Psoas muscle (tissue), 8 donors: ENCODE results near the gene LSG1. TPM values are rescaled to one million over a fixed set of nuclear protein-coding genes. Genes with fewer than 3 reads are reported as not detected.

Source experiments
- ATAC-seq, 4 donors: fragments of 200-7000 bp; cut with Tn5 transposase; one replicate each; pipeline ENCODE4 v1.9.1; 2020; ENCODE audit warnings: moderate library complexity in 3 of 4, mild to moderate bottlenecking in 2 of 4
- DNase-seq, 2 donors: peaks; one replicate each; pipeline ENCODE4 v3.0.0-alpha.2; 2020
- H3K27ac ChIP-seq: fragments of 200-600 bp; one replicate; pipeline ENCODE4 v1.8.0; 2022
- H3K27me3 ChIP-seq, 3 donors: fragments of 200-600 bp in 1 of 3; one replicate each; pipeline versions ENCODE4 v1.6.1 to v1.8.0; 2013 to 2022; ENCODE audit warnings: low read length in 2 of 3, mild to moderate bottlenecking in 2 of 3, moderate library complexity in 1 of 3; ENCODE audit not compliant: insufficient read depth in 3 of 3
- H3K36me3 ChIP-seq, 2 donors: fragments of 200-600 bp in 1 of 2; one replicate each; pipeline versions ENCODE4 v1.6.1 to v1.8.0; 2013 to 2022; ENCODE audit warnings: low read depth in 1 of 2, mild to moderate bottlenecking in 1 of 2, moderate library complexity in 1 of 2; ENCODE audit not compliant: insufficient read depth in 1 of 2
- H3K4me1 ChIP-seq: fragments of 200-600 bp; one replicate; pipeline ENCODE4 v1.8.0; 2022
- H3K4me3 ChIP-seq: fragments of 200-600 bp; one replicate; pipeline ENCODE4 v1.8.0; 2022; ENCODE audit warnings: mild to moderate bottlenecking
- H3K9me3 ChIP-seq: fragments of 200-600 bp; one replicate; pipeline ENCODE4 v1.8.0; 2022
- CTCF ChIP-seq: fragments of 200-600 bp; IDR thresholded peaks from one replicate; pipeline ENCODE4 v1.8.0; 2022; ENCODE audit warnings: antibody characterized with exemption
- WGBS, 3 donors: extraction: QIAGEN DNeasy Blood & Tissue Kit; methylation state at CpG; one replicate each; pipeline versions ENCODE4 v1.1.6 to v1.1.7; 2013; 5-methylcytosine and 5-hydroxymethylcytosine counted together
- intact Hi-C, 2 donors: fragments of 100-400 bp; cut with DNase I; formaldehyde crosslinking; loops; one replicate each; pipeline versions ENCODE4 v1.11.0 to v1.14.2; 2022
- polyA plus RNA-seq, 3 donors: library from polyadenylated mRNA; stranded (reverse); fragments of 200-250 nt; gene quantifications; one replicate each; pipeline ENCODE4 v1.2.3, GENCODE V29; 2013
- total RNA-seq, 4 donors: library from RNA; stranded (reverse); fragmentation: NEBNext Ultra II Directional in 2 of 4; extraction: Animal tissue kit (Norgen Biotek cat#: 25700) in 2 of 4; gene quantifications; one replicate each; pipeline versions ENCODE4 v1.2.1 to v1.2.4, GENCODE V29; 2021 to 2023
- donor health status: healthy with polysubstance abuse.
- donor health status: DM: no; HTN: no; CAD: no; lungs with moderate emphysema.
- donor health status: Bipolar disorder and iron deficiency.
- donor health status: healthy.
- donor health status: DM: yes; HTN: yes; CAD: no.
- donor health status: DM: no; HTN: no; CAD: no.
- donor health status: DM: no; HTN: no; CAD: no.
- donor health status: DM: yes; HTN: yes; CAD: no.

The LSG1 gene
- total and polyA plus RNA-seq, 7 donors: 22.8 to 46.8 (median 29.5) TPM

DNA sequence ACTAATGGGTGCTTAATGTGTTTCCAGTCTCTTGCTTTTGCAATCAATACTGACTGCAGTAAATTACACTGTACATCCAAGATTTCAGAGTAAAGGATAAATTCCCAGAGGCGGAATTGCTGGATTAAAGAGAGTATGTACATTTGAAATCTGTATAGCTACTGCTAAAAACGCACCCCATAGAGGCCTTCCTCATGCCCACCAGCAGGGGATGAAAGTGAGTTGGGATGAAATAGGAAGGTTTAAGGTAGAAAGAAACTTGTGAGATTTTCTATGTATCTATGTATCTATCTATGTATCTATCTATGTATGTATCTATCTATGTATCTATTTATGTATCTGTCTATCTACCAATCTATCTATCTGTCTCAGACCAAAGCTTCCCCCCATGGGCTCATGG lies 67.2 kb downstream of the LSG1 start:
- DNase-seq (no peak), ATAC-seq (no peak)
- no peak for TF ChIP-seq CTCF
- no peaks in the 10 kb centered on the region for H3K36me3 ChIP-seq
- H3K27ac ChIP-seq: no peak overlapping the region
- no peak overlapping the region for H3K4me3 ChIP-seq
- no peaks in the 10 kb centered on the region for H3K9me3 ChIP-seq
- peaks cover 0 to 2% (median 0%) of the 10 kb centered on the region in 3 donors for H3K27me3 ChIP-seq
- intact Hi-C loops: no loop called here
- no peaks in the 10 kb centered on the region for H3K4me1 ChIP-seq
- 90 to 100% (median 93%) methylated on average over 2 of the region's 2 CpGs for WGBS, 3 donors

- intact Hi-C loops: no loop called here
Observed at GRCh38 chr3:194604126-194604525, 67.9 kb downstream of the LSG1 start.

DNA sequence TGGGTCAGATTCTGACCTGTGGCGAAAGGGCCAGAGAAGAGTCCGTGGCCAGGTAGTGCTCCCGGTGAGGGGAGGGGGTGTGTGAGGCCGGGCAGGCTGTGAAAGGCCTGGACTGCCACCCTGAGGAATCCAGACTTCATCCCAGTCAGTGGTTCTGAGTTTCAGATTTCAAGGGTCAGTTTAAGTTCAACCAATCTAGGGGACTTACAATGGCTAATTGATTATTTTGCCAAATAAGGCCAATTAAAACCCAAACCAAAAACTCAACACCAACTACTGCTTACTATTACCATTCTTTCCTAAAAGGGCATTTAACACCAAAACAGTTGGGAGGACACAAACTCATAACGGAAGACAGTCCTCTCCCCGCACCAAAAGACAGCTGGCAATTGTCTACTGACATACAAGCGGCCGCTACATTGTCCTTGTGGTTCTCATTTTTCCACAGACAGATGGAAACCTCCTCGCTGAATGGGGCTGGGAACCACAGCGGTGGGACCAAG lies 69.3 kb downstream of the LSG1 start:
- Histone ChIP-seq H3K36me3 (no peaks in the 10 kb centered on the region), H3K4me1 (no peaks in the 10 kb centered on the region), H3K4me3 (no peak overlapping the region), H3K27ac (no peak overlapping the region), H3K9me3 (no peaks in the 10 kb centered on the region), H3K27me3 (no peaks in the 10 kb centered on the region)
- 56 to 63% (median 58%) methylated on average over 10 of the region's 10 CpGs for WGBS, 3 donors
- no peak for ATAC-seq
- no peak for DNase-seq
- TF ChIP-seq CTCF: no peak
- intact Hi-C loops: no loop called here

More at GRCh38 chr3:194604126-194604525, 67.9 kb downstream of the LSG1 start:
- DNase-seq (no peak), ATAC-seq (no peak)
- H3K27ac ChIP-seq: no peak overlapping the region
- no peak for TF ChIP-seq CTCF
- no peaks in the 10 kb centered on the region for H3K36me3 ChIP-seq
- H3K27me3 ChIP-seq: no peaks in the 10 kb centered on the region
- no peak overlapping the region for H3K4me3 ChIP-seq
- 91 to 95% (median 92%) methylated on average over 22 of the region's 22 CpGs for WGBS, 3 donors
- H3K9me3 ChIP-seq: no peaks in the 10 kb centered on the region
- H3K4me1 ChIP-seq: no peaks in the 10 kb centered on the region

DNA sequence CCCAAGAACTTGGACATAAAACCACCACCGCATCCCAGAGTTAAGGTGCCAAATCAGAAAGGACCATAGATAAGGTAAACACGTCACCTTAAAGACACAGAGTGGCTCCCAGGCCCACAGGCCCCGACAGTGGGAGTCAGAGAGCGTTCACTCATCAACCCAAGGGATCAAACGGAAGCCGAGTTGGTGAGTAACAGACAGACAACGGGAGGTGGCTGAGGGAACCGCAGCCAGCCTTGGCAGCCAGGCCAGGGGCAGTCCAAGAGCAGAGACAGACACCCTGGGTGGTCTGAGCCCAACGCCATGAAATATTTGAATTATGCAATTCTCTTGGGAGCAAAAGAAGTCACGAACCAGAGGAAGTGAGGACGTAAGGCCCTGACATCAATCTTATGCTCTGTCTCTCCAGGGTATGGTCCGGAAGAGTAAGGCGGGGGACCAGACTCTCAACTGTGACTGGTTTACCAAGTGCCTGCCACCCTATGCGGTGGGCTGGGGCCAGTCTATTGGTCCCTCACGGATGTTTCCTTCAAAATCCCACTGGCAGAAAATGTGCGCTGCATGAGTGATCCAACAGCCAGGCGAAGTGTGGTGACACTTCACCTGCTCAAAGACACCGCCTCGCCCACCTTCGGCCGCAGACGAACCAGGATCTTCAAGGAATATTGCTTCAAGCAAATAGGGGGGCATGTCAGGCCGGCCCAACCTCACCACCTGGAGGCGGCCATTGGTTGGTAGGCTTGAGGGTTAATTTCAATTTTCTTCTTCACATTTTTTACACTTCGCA lies 73.0 kb downstream of the LSG1 start:
- intact Hi-C loops: loop anchor here (5.0 to 10.0 kb wide), 2 partner anchors 264 to 267 kb away; no protein-coding TSS in a partner anchor
- H3K4me3 ChIP-seq: no peak overlapping the region
- ATAC-seq (peak in 2 of 4 donors; percentile 28 to 64), DNase-seq (peak in 1 of 2 donors; percentile 59)
- no peaks in the 10 kb centered on the region for H3K36me3 ChIP-seq
- no peaks in the 10 kb centered on the region for H3K27me3 ChIP-seq
- no peak overlapping the region for H3K27ac ChIP-seq
- no peaks in the 10 kb centered on the region for H3K9me3 ChIP-seq
- WGBS, 3 donors: 78 to 83% (median 79%) methylated on average over 25 of the region's 25 CpGs
- no peak for TF ChIP-seq CTCF
- H3K4me1 ChIP-seq: no peaks in the 10 kb centered on the region
